Thyroid gland (tissue), 4 donors: Measurements from ENCODE around the gene GDF11.

ENCODE experiments used
- CTCF ChIP-seq, 6 experiments: fragments of 200-600 bp in 3 of 6; fragments of 450-650 bp in 3 of 6; sonication (generic) in 3 of 6; IDR thresholded peaks; one replicate each; pipeline ENCODE4 v1.5.1; 2016 to 2019; ENCODE audit warnings: antibody characterized with exemption in 6 of 6, mild to moderate bottlenecking in 2 of 6, inconsistent platforms in 1 of 6, moderate library complexity in 1 of 6
- POLR2A ChIP-seq, 2 donors: fragments of 450-650 bp; IDR thresholded peaks; one replicate each; pipeline ENCODE4 v1.6.1; 2017; ENCODE audit warnings: antibody characterized with exemption in 2 of 2, mild to moderate bottlenecking in 2 of 2, moderate library complexity in 1 of 2

- TF ChIP-seq CTCF (IDR thresholded peaks at IDR 0.05) (no peak), POLR2A (IDR thresholded peaks at IDR 0.05) (no peak)
These were observed 8.3 kb upstream of the GDF11 start for GRCh38 chr12:55734595-55734994.
